NB4 (cell line): ENCODE results near the gene SHISAL1.

ENCODE experiments used
- CTCF ChIP-seq: IDR thresholded peaks from one replicate; pipeline ENCODE4 v1.5.1; 2012; ENCODE audit warnings: low read depth, low read length
- MAX ChIP-seq: IDR thresholded peaks from 2 replicates; pipeline ENCODE4 v1.6.1; 2011; ENCODE audit warnings: low read depth, low read length
- MYC ChIP-seq: IDR thresholded peaks from 2 replicates; pipeline ENCODE4 v1.6.1; 2011; ENCODE audit warnings: low read depth, low read length
- POLR2A ChIP-seq: IDR thresholded peaks from 2 replicates; pipeline ENCODE4 v1.6.1; 2011; ENCODE audit warnings: mild to moderate bottlenecking; ENCODE audit not compliant: insufficient read length; ENCODE audit errors: extremely low read depth

GRCh38 chr22:44309647-44310046, 3.1 kb downstream of the SHISAL1 start:
- TF ChIP-seq CTCF (no peak), POLR2A (no peak), MAX (no peak), MYC (no peak)
